WTC11 (cell line): ENCODE results near the gene WDR76.
A peak's percentile ranks its signal among the peaks of the same experiment; 100 is the strongest.

Experiments used
- ARID4B ChIP-seq: sonication (generic); formaldehyde crosslinking; IDR thresholded peaks from 2 replicates; pipeline ENCODE4 v1.8.0; 2023; ENCODE audit warnings: missing genetic modification reagents, mild to moderate bottlenecking, borderline replicate concordance
- ATF2 ChIP-seq: sonication (generic); formaldehyde crosslinking; IDR thresholded peaks from 2 replicates; pipeline ENCODE4 v1.8.1; 2022; ENCODE audit warnings: low read depth, missing genetic modification reagents, borderline replicate concordance
- ATF3 ChIP-seq: sonication (generic); formaldehyde crosslinking; conservative IDR thresholded peaks from 2 replicates; pipeline ENCODE4 v1.8.1; 2022; ENCODE audit warnings: mild to moderate bottlenecking, missing genetic modification reagents
- CBFB ChIP-seq: sonication (generic); formaldehyde crosslinking; IDR thresholded peaks from 2 replicates; pipeline ENCODE4 v1.8.1; 2022; ENCODE audit warnings: mild to moderate bottlenecking, low read depth, missing genetic modification reagents
- CREM ChIP-seq: sonication (generic); formaldehyde crosslinking; IDR thresholded peaks from 2 replicates; pipeline ENCODE4 v1.8.1; 2022; ENCODE audit warnings: mild to moderate bottlenecking, missing genetic modification reagents, moderate library complexity
- CTCF ChIP-seq: fragments of 200-600 bp; IDR thresholded peaks from 2 replicates; pipeline ENCODE4 v1.8.0; 2022; ENCODE audit warnings: antibody characterized with exemption
- MAX ChIP-seq: sonication (generic); formaldehyde crosslinking; IDR thresholded peaks from 2 replicates; pipeline ENCODE4 v1.8.0; 2022; ENCODE audit warnings: mild to moderate bottlenecking, missing genetic modification reagents
- PREB ChIP-seq: sonication (generic); formaldehyde crosslinking; IDR thresholded peaks from 2 replicates; pipeline ENCODE4 v1.8.1; 2022; ENCODE audit warnings: mild to moderate bottlenecking, missing genetic modification reagents, moderate library complexity, borderline replicate concordance
- RELA ChIP-seq: sonication (generic); formaldehyde crosslinking; IDR thresholded peaks from 2 replicates; pipeline ENCODE4 v1.8.1; 2022; ENCODE audit warnings: missing genetic modification reagents, mild to moderate bottlenecking, borderline replicate concordance
- SP1 ChIP-seq: sonication (generic); formaldehyde crosslinking; conservative IDR thresholded peaks from 2 replicates; pipeline ENCODE4 v1.8.1; 2022; ENCODE audit warnings: missing genetic modification reagents
- TEAD4 ChIP-seq: sonication (generic); formaldehyde crosslinking; IDR thresholded peaks from 2 replicates; pipeline ENCODE4 v1.8.0; 2022; ENCODE audit warnings: mild to moderate bottlenecking, missing genetic modification reagents

- no peak for TF ChIP-seq CBFB (CRISPR knock-in tag)
- TF ChIP-seq PREB, result no peak
- no peak for TF ChIP-seq CTCF
- TF ChIP-seq SP1 (CRISPR knock-in tag), result peak; percentile 78
- TF ChIP-seq ATF3 (CRISPR knock-in tag), result no peak
- TF ChIP-seq MAX, result peak; percentile 88
- TF ChIP-seq TEAD4, result no peak
- TF ChIP-seq ARID4B (CRISPR knock-in tag), result no peak
- no peak for TF ChIP-seq ATF2
- peak; percentile 59; the same call in 1 of the 2 replicates for TF ChIP-seq CREM
- TF ChIP-seq RELA (CRISPR knock-in tag), result 0 out of 2 replicates have a peak, but pooled peaks have one; percentile 48
These were observed at the start of gene WDR76 for GRCh38 chr15:43826508-43827341.
